HG02759 (cell line): Measurements from ENCODE around the gene CORO7.

Source experiments
- ATAC-seq: cut with Tn5 transposase; IDR thresholded peaks from one replicate; pipeline ENCODE4 v1.9.1; 2021; ENCODE audit warnings: mild to moderate bottlenecking, moderate library complexity; ENCODE audit not compliant: unreplicated experiment

The CORO7 gene

GRCh38 chr16:4324492-4325252, 91.7 kb downstream of the CORO7 start:
- ATAC-seq: no peak

DNA sequence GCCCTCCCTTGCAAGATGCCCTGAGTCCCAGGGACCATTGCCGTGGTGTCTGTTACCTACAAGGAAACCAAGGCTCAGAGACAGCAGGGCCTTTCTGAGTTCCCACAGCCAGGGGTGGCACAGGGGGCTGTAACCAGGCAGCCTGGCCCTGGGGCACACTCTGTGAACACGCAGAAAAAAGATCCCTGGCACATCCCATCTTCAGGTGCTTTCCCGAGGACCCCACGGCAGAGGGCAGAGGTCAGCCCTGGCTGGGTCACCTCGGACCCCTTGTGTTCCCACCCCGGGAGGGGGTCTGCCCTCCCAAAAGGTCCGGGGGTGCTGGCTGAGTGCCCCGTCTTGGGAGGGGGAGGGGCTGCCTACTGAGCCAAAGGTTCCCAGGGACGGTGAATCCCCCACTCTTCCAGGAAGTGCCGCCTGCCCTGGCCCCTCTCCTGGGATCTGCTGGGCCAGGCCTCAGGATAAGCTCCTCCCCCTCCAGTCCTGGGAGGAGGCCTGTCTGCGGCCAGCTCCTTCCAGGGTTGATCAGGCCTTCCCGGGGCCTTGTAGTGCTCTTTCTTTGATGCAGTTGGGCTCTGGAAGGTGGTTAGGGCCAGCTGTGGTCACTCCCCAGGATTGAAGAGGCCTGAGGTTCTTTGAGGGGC, 92.4 kb downstream of the CORO7 start:
- ATAC-seq: no peak

DNA sequence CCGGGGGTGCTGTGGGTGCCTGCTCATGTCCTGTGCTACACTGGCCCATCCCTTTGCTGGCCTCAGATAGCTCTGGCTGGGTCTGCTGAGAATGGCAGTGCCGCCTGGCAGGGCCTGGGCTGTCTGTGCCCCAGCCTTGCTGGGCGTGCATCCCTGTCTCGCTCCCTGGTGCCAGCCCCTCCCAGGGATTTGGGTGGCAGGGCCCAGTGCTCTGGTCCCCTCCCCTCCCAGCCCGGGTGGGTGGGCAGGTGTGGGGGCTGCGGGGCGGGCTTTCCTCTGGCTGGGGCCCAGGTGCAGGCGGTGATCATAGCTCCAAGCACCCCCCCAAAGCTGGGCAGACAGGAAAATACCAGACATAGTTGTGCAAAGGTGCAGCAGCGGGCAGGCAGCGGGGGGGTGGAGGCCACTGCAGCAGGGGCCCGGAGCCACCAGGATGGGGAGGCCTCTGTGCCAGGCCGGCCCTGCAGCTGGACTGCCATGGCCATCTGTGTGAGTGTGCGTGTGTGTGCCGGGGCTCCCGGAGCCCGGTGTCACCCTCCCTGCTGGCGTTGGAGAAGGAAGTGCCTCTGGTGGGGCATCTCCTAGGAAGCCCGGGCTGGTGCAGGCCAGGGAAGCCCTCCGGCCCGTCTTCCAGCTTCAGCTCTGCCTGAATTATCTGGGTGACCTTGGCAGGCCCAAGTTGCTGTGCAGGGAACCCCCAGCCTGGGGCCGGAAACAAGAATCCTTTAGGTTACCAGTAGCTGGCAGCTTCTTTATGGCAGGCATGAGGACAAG, 93.1 kb downstream of the CORO7 start:
- no peak for ATAC-seq

GRCh38 chr16:4322121-4323052, 94.0 kb downstream of the CORO7 start:
- no peak for ATAC-seq

DNA sequence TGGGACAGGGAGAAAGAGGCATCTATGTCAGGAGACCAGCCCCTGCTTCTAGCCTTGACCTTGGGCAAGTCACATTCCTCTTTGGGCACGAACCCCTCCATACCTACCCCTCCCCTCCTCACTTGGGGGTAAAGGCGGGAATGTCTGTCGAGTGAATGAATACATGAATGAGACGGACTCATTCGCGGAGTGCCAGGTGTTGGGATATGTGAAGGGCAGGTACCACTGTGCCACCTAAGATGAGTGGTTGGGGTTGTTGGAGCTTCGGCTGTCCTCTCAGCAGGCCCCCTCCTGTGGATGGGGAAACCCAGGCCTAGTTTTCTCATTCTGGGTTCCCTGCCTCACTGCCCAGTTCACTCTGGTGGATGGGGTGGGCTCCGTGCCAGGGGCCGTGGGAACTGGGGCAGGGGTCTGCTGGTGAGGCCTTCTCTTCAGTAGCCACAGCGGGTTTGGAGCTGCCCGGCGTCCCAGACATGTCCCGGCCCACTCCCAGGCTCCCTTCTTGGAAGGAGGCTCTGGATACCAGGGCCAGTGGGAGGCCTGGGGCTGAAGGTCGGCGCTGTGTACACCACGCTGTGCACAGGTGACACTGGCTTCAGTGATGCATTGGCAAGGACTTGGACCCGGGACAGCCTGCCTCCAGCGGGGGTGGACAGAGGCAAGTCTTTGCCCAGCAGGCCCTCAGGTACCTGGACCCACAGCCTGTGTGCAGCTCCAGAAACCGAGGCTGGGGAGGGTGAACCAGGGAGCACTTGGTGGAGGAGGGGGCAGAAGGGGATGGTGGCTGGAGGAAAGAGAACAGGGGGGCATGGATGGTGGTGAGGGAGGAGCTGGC, 94.9 kb downstream of the CORO7 start:
- no peak for ATAC-seq

DNA sequence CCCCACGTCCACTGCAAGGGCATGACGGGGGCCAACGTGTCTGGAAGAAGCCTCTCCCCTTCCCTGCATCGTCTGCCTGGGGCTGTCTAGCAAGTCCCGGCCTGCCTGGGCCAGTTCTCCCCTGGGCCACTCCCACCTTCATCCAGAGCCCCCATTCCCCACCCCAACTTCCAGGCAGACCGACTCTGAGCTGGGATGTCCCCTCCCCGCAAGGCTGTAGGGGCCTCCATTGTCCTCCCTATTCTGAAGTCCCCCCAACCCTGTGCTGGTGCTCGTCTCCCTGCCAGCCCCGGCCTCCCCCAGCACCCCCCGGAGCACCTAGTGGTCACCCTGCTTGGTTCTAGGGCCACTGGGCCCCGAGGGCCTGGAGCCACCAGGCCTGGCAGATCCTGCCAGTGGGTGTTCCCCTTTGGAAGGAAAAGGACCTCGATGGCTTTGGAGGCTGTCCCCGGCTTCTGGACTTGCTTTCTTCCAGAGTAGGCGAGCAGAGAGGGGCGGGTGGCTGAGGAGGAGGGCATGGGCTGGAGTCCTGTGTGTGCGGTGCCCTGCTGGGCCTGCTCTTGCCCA, 95.7 kb downstream of the CORO7 start:
- no peak for ATAC-seq

- ATAC-seq: peak; percentile 57
Observed at GRCh38 chr16:4319454-4320421, 96.7 kb downstream of the CORO7 start.

DNA sequence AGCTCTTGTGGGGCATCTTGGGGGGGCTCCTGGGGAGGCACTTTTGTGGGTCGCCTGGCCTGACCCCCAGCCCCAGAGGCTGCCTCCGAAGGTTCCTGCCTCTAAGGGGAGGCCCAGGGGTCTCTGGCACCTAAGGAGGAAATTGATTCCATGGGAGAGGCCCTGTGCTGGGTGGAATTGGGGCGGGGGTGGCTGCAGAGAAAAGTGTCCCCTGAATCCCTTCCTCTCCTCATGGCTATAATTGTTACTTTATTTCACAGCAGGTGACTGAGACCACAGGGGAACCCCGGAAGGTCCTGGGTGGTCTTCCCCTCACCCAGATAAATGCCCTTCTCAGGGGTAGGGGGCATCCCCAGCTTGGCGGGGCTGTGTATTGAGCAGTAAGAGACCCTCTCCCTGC, 97.4 kb downstream of the CORO7 start:
- no peak for ATAC-seq

- ATAC-seq: no peak
Observed at GRCh38 chr16:4318451-4318910, 97.9 kb downstream of the CORO7 start.

GRCh38 chr16:4317532-4318450, 98.6 kb downstream of the CORO7 start:
- no peak for ATAC-seq

GRCh38 chr16:4316864-4317531, 99.4 kb downstream of the CORO7 start:
- no peak for ATAC-seq

DNA sequence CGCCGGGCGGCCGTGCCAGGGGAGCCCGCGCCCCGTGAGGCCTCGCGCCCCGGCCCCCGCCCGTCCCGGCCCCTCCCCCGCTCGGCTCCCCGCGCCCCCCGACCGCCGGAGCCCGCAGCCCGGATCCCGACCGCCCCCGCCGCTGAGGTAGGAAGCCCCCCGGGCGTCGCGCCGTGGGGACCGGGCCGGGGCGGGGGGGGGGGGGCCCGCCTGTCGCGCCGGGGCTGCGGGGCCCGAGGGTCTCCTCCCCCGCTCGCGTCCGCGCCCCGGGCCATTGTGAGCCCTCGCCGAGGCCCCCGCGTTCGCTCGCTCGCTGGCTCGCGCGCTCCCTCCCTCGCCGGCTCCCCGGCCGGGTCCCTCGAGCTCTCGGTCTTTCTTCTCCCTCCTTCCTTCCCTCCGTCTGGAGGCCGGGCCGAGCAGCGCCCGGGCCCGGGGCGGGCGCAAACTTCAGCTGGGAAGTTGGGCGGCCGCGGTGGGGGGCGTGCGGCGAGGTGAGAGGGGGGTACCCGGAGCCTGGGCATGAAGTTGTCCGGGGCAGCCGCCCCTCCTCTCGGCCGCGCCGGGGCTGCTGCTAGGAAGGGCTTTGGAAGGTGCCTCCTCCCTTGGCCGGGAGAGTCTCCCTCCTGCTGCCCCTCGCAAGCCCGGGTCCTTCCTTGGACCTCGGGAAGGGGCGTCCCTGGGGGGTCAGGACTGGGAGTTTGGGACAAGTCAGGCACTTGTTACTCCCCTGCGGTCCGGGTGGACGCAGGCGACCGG, 100.1 kb downstream of the CORO7 start:
- ATAC-seq: no peak

DNA sequence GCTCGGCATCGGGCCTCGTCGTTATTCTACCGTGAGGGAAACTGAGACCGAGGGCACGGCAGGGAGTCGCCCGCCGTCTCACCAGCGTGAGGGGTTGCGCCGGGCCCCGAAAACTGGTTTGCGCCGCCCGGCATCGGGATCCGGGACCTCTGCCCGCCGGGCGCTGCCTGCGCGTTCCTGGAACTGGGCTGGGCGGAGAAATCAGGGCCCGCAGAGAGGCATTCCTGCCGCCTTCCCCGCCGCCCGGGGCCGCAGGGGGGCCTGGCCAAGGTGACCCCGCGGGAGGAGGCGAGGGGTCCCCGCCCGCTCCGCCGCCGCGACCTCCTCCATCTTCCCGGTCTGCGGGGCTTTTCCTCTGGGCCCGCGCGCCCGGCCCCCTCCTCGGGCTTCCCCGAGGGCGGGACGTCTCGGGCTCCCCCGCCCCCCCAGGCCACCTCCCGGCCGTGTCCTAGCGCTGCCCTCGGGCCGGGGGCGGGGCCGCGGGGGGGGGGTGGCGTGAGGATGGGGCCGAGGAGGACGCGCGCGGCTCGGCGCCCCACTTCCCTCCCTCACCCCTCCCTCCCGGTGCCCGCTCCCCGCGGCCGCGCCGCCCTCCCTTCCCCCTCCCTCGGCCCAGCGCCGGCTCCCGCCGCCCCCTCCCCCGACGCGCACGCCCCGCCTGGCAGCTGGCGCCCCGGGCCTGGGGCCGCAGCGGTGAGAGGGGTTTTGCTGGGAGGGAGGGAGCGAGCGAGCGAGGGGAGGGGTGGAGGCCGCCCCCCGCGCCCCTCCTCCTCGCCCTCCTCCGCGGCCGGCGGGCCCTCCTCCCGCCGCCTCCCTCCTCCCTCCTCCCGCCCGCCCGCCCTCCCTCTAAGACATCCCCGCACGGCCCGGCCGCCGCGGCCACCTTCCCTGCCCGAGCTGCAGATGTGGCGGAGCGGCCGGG, 100.9 kb downstream of the CORO7 start, which contains the start of gene GLIS2:
Gene GLIS2 (plus strand): TSS at position 882 of the 922 bp plus-strand sequence. CDS start 16,214 bp downstream, outside the sequence.
- ATAC-seq: no peak

GRCh38 chr16:4314532-4315185, 101.7 kb downstream of the CORO7 start:
- no peak for ATAC-seq
